H9 (cell line): Measurements from ENCODE around the gene KRTAP6-2. TPM values are rescaled to one million over a fixed set of nuclear protein-coding genes. Genes with fewer than 3 reads are reported as not detected.

Experiments
- DNase-seq: peaks from one replicate; pipeline ENCODE4 v3.0.0-alpha.2; 2017
- H2AFZ ChIP-seq: one replicate; pipeline ENCODE4 v1.6.1; 2013; ENCODE audit warnings: mild to moderate bottlenecking, low read length, control low read depth, moderate library complexity
- H2AK5ac ChIP-seq: 2 replicates; pipeline ENCODE4 v1.6.1; 2013; ENCODE audit warnings: low read length, control low read depth, mixed read lengths; ENCODE audit not compliant: insufficient read length
- H2BK120ac ChIP-seq: one replicate; pipeline ENCODE4 v1.6.1; 2013; ENCODE audit warnings: low read depth, mild to moderate bottlenecking, low read length, control low read depth, inconsistent platforms; ENCODE audit not compliant: poor library complexity, severe bottlenecking
- H2BK12ac ChIP-seq: 2 replicates; pipeline ENCODE4 v1.6.1; 2013; ENCODE audit warnings: low read length, control low read depth, mixed read lengths, low read depth; ENCODE audit not compliant: insufficient read length
- H2BK15ac ChIP-seq: 2 replicates; pipeline ENCODE4 v1.6.1; 2013; ENCODE audit warnings: low read depth, low read length, control low read depth
- H2BK20ac ChIP-seq: one replicate; pipeline ENCODE4 v1.6.1; 2013; ENCODE audit warnings: low read depth, mild to moderate bottlenecking, low read length, control low read depth, inconsistent platforms; ENCODE audit not compliant: poor library complexity, severe bottlenecking
- H2BK5ac ChIP-seq: 2 replicates; pipeline ENCODE4 v1.6.1; 2013; ENCODE audit warnings: low read length, control low read depth, mixed read lengths; ENCODE audit not compliant: insufficient read length
- H3K14ac ChIP-seq: 2 replicates; pipeline ENCODE4 v1.6.1; 2013; ENCODE audit warnings: low read length, control low read depth; ENCODE audit not compliant: insufficient read depth
- H3K18ac ChIP-seq: 2 replicates; pipeline ENCODE4 v1.6.1; 2013; ENCODE audit warnings: low read depth, mild to moderate bottlenecking, mixed read lengths, low read length, control low read depth; ENCODE audit not compliant: insufficient read length
- H3K23ac ChIP-seq: 2 replicates; pipeline ENCODE4 v1.6.1; 2013; ENCODE audit warnings: low read length, control low read depth, mixed read lengths, low read depth; ENCODE audit not compliant: insufficient read length
- H3K23me2 ChIP-seq: 2 replicates; pipeline ENCODE4 v1.6.1; 2013; ENCODE audit warnings: low read depth, mild to moderate bottlenecking, mixed read lengths, low read length, control low read depth; ENCODE audit not compliant: insufficient read length, poor library complexity, severe bottlenecking
- H3K27ac ChIP-seq: 2 replicates; pipeline ENCODE4 v1.5.1; 2013; ENCODE audit warnings: low read length, control low read depth, mixed read lengths, low read depth; ENCODE audit not compliant: insufficient read length
- H3K27me3 ChIP-seq: 2 replicates; pipeline ENCODE4 v1.6.1; 2013; ENCODE audit warnings: low read length, control low read depth, inconsistent platforms; ENCODE audit not compliant: insufficient read depth
- H3K4ac ChIP-seq: 2 replicates; pipeline ENCODE4 v1.6.1; 2013; ENCODE audit warnings: low read depth, mild to moderate bottlenecking, control low read depth, inconsistent platforms, low read length, moderate library complexity
- H3K4me1 ChIP-seq: 2 replicates; pipeline ENCODE4 v1.6.1; 2013; ENCODE audit warnings: low read length, control low read depth, inconsistent platforms; ENCODE audit not compliant: insufficient read depth
- H3K4me2 ChIP-seq: 2 replicates; pipeline ENCODE4 v1.6.1; 2013; ENCODE audit warnings: low read length, control low read depth, mixed read lengths; ENCODE audit not compliant: insufficient read length, insufficient read depth
- H3K56ac ChIP-seq: 2 replicates; pipeline ENCODE4 v1.6.1; 2013; ENCODE audit warnings: low read depth, mild to moderate bottlenecking, mixed read lengths, low read length, control low read depth; ENCODE audit not compliant: insufficient read length
- H3K79me1 ChIP-seq: 2 replicates; pipeline ENCODE4 v1.6.1; 2013; ENCODE audit warnings: low read depth, mild to moderate bottlenecking, moderate library complexity, low read length, control low read depth, inconsistent platforms; ENCODE audit not compliant: insufficient read depth, poor library complexity, severe bottlenecking
- H3K79me2 ChIP-seq: 2 replicates; pipeline ENCODE4 v1.6.1; 2013; ENCODE audit warnings: low read length, control low read depth, inconsistent platforms; ENCODE audit not compliant: insufficient read depth
- H3K9ac ChIP-seq: 2 replicates; pipeline ENCODE4 v1.6.1; 2013; ENCODE audit warnings: low read length, control low read depth, mixed read lengths; ENCODE audit not compliant: insufficient read length; ENCODE audit errors: extremely low read depth
- H3K9me3 ChIP-seq: one replicate; pipeline ENCODE4 v1.6.1; 2013; ENCODE audit warnings: low read depth, low read length, inconsistent platforms; ENCODE audit not compliant: control insufficient read depth
- H3T11ph ChIP-seq: one replicate; pipeline ENCODE4 v1.6.1; 2013; ENCODE audit warnings: mild to moderate bottlenecking, low read length, control low read depth, inconsistent platforms
- H4K20me1 ChIP-seq: one replicate; pipeline ENCODE4 v1.6.1; 2013; ENCODE audit not compliant: control insufficient read depth, insufficient read length, insufficient read depth
- H4K5ac ChIP-seq: 2 replicates; pipeline ENCODE4 v1.6.1; 2013; ENCODE audit warnings: low read depth, mild to moderate bottlenecking, mixed read lengths, low read length, control low read depth; ENCODE audit not compliant: insufficient read length
- H4K8ac ChIP-seq: replicated peaks from 2 replicates; pipeline ENCODE4 v1.6.1; 2013; ENCODE audit warnings: low read length, control low read depth, mixed read lengths, low read depth; ENCODE audit not compliant: insufficient read length
- H4K91ac ChIP-seq: 2 replicates; pipeline ENCODE4 v1.6.1; 2013; ENCODE audit warnings: low read depth, mild to moderate bottlenecking, moderate library complexity, mixed read lengths, low read length, control low read depth; ENCODE audit not compliant: insufficient read length
- H3K27ac Mint-ChIP-seq, 3 experiments: 2 replicates in 2 of 3; 3 replicates in 1 of 3; pipeline ENCODE4 v1.8.0; 2020 to 2021; ENCODE audit warnings: mixed read lengths in 3 of 3, mild to moderate bottlenecking in 1 of 3, moderate library complexity in 1 of 3
- H3K27me3 Mint-ChIP-seq: 2 replicates; pipeline ENCODE4 v1.8.0; 2021; ENCODE audit warnings: low read depth, mild to moderate bottlenecking, moderate library complexity, mixed read lengths
- H3K36me3 Mint-ChIP-seq, 3 experiments: 2 replicates in 2 of 3; 3 replicates in 1 of 3; pipeline ENCODE4 v1.8.0; 2020 to 2021; ENCODE audit warnings: low read depth in 3 of 3, mixed read lengths in 3 of 3; ENCODE audit not compliant: insufficient read depth in 1 of 3
- H3K4me1 Mint-ChIP-seq, 2 experiments: 2 replicates each; pipeline ENCODE4 v1.8.0; 2020; ENCODE audit warnings: mixed read lengths in 2 of 2
- H3K4me3 Mint-ChIP-seq, 2 experiments: 2 replicates in 1 of 2; 3 replicates in 1 of 2; pipeline ENCODE4 v1.8.0; 2020 to 2021; ENCODE audit warnings: mild to moderate bottlenecking in 2 of 2, mixed read lengths in 2 of 2, moderate library complexity in 1 of 2
- H3K9me3 Mint-ChIP-seq, 2 experiments: 2 replicates in 1 of 2; 3 replicates in 1 of 2; pipeline ENCODE4 v1.8.0; 2020; ENCODE audit warnings: mild to moderate bottlenecking in 2 of 2, mixed read lengths in 2 of 2, moderate library complexity in 1 of 2
- CTCF ChIP-seq: fragments of 200-600 bp; sonication (generic); conservative IDR thresholded peaks from 3 replicates; pipeline ENCODE4 v1.8.0; 2021; ENCODE audit warnings: antibody characterized with exemption, mild to moderate bottlenecking
- WGBS: extraction: QIAGEN DNeasy Blood & Tissue Kit; methylation state at CpG from one replicate; pipeline ENCODE4 v1.1.7; 2013; ENCODE audit warnings: missing lambda C conversion rate, low lambda C conversion rate, mixed read lengths; ENCODE audit not compliant: insufficient read length; ENCODE audit errors: extremely low coverage; 5-methylcytosine and 5-hydroxymethylcytosine counted together
- total RNA-seq: library from RNA; stranded (reverse); gene quantifications from 2 replicates; pipeline ENCODE4 v1.2.1, GENCODE V29; 2021

KRTAP6-2 gene
- total RNA-seq, 1 experiment from 2014 or later: not detected

- Histone ChIP-seq H3K9me3 (no peaks in the 10 kb centered on the region), H2AK5ac (no peak overlapping the region), H3K56ac (no peak overlapping the region), H3K14ac (no peak overlapping the region), H4K91ac (no peak overlapping the region), H2BK12ac (no peak overlapping the region), H4K20me1 (no peaks in the 10 kb centered on the region), H2BK5ac (no peak overlapping the region), H3K27ac (no peak overlapping the region), H3K4me1 (no peaks in the 10 kb centered on the region), H3K79me1 (no peaks in the 10 kb centered on the region), H3K18ac (no peak overlapping the region), H4K5ac (no peak overlapping the region), H3K4me2 (no peak overlapping the region), H3T11ph (no peak overlapping the region), H3K4ac (no peak overlapping the region), H3K23me2 (no peaks in the 10 kb centered on the region), H3K27me3 (no peaks in the 10 kb centered on the region), H2BK15ac (no peak overlapping the region), H4K8ac (no peak overlapping the region), H2BK20ac (no peak overlapping the region), H3K23ac (no peak overlapping the region), H2BK120ac (no peak overlapping the region), H3K9ac (no peak overlapping the region), H3K79me2 (no peaks in the 10 kb centered on the region), H2AFZ (no peak overlapping the region)
- Mint-ChIP-seq H3K27ac (no peak overlapping the region), H3K4me3 (no peak overlapping the region), H3K4me1 (no peaks in the 10 kb centered on the region), H3K36me3 (peaks cover 0 to 7% (median 0%) of the 10 kb centered on the region in 3 experiments; a peak in 2 of 7 replicates), H3K9me3 (peaks cover 5 to 16% of the 10 kb centered on the region in 2 experiments; a peak in 4 of 5 replicates), H3K27me3 (no peaks in the 10 kb centered on the region)
- TF ChIP-seq CTCF: no peak
- DNase-seq: no peak
- no CpG with 5 or more reads among the region's 6 CpGs for WGBS
Observed at GRCh38 chr21:30563072-30563471, 35.6 kb downstream of the KRTAP6-2 start.
